Measurements from ENCODE around the gene DOK1.

- TF ChIP-seq CTCF (IDR thresholded peaks at IDR 0.05), result no peak
- TF ChIP-seq EZH2 (IDR thresholded peaks at IDR 0.05; ENCODE audit: borderline replicate concordance, insufficient read depth, low read depth, low read length, poor library complexity, severe bottlenecking), result no peak
These were observed 14.2 kb upstream of the DOK1 start for GRCh38 chr2:74540291-74540690.
